Thymus (tissue), 11 donors: ENCODE results near the gene TMEM255B. TPM values are rescaled to one million over a fixed set of nuclear protein-coding genes. Genes with fewer than 3 reads are reported as not detected.

ENCODE experiments used
- DNase-seq, 9 donors: peaks; one replicate each; pipeline ENCODE4 v3.0.0-alpha.2; 2013; ENCODE audit warnings: low spot score in 9 of 9, low read depth in 6 of 9, missing footprints in 1 of 9
- H3K27ac ChIP-seq, 2 donors: one replicate each; pipeline ENCODE4 v1.5.1; 2013; ENCODE audit warnings: control low read depth in 1 of 2, low read depth in 1 of 2, low read length in 1 of 2, mild to moderate bottlenecking in 1 of 2, moderate library complexity in 1 of 2
- H3K27me3 ChIP-seq, 2 donors: one replicate each; pipeline ENCODE4 v1.5.1; 2013; ENCODE audit warnings: low read length in 1 of 2; ENCODE audit not compliant: control insufficient read depth in 2 of 2, insufficient read depth in 1 of 2
- H3K36me3 ChIP-seq, 2 donors: one replicate each; pipeline ENCODE4 v1.5.1; 2013; ENCODE audit warnings: low read length in 1 of 2, mild to moderate bottlenecking in 1 of 2, moderate library complexity in 1 of 2; ENCODE audit not compliant: control insufficient read depth in 2 of 2, insufficient read depth in 2 of 2
- H3K4me1 ChIP-seq, 2 donors: one replicate each; pipeline ENCODE4 v1.5.1; 2013; ENCODE audit warnings: low read length in 2 of 2; ENCODE audit not compliant: control insufficient read depth in 2 of 2, insufficient read depth in 2 of 2
- H3K4me3 ChIP-seq, 2 donors: one replicate each; pipeline ENCODE4 v1.5.1; 2013; ENCODE audit warnings: low read length in 2 of 2, control low read depth in 1 of 2, mild to moderate bottlenecking in 1 of 2
- H3K9me3 ChIP-seq, 2 donors: one replicate each; pipeline ENCODE4 v1.5.1; 2013; ENCODE audit warnings: low read length in 1 of 2, mild to moderate bottlenecking in 1 of 2; ENCODE audit not compliant: control insufficient read depth in 2 of 2, insufficient read depth in 1 of 2
- WGBS: extraction: QIAGEN DNeasy Blood & Tissue Kit; methylation state at CpG from one replicate; pipeline ENCODE4 v1.1.7; 2013; 5-methylcytosine and 5-hydroxymethylcytosine counted together
- polyA plus RNA-seq: library from polyadenylated mRNA; stranded (reverse); fragments of 200-250 nt; gene quantifications from one replicate; pipeline ENCODE4 v1.2.3, GENCODE V29; 2013
- total RNA-seq: library from RNA; stranded (reverse); fragments of 120-200 nt; gene quantifications from one replicate; pipeline ENCODE4 v1.2.4, GENCODE V29; 2013
- donor health status: healthy.

TMEM255B gene
- total and polyA plus RNA-seq, 2 donors = 0.61 to 7.2 TPM

GRCh38 chr13:113818700-113819295 lies 59.8 kb downstream of the TMEM255B start:
- DNase-seq = no peak
- Histone ChIP-seq H3K27ac (no peak overlapping the region), H3K9me3 (peaks cover 0 to 12% of the 10 kb centered on the region in 2 donors), H3K4me1 (peaks cover 4 to 17% of the 10 kb centered on the region in 2 donors), H3K36me3 (peaks cover 2 to 5% of the 10 kb centered on the region in 2 donors), H3K4me3 (no peak overlapping the region), H3K27me3 (peaks cover 0 to 13% of the 10 kb centered on the region in 2 donors)
- 97% methylated on average over 26 of the region's 26 CpGs for WGBS

- Histone ChIP-seq H3K4me1 (peaks cover 4 to 17% of the 10 kb centered on the region in 2 donors), H3K4me3 (no peak overlapping the region), H3K27me3 (peaks cover 0 to 13% of the 10 kb centered on the region in 2 donors), H3K9me3 (peaks cover 0 to 14% of the 10 kb centered on the region in 2 donors), H3K36me3 (peaks cover 2 to 5% of the 10 kb centered on the region in 2 donors), H3K27ac (no peak overlapping the region)
- no peak for DNase-seq
- WGBS = 97% methylated on average over 13 of the region's 13 CpGs
Observed at GRCh38 chr13:113819341-113819730, 60.3 kb downstream of the TMEM255B start.

GRCh38 chr13:113819731-113820715 lies 61.0 kb downstream of the TMEM255B start:
- 97% methylated on average over 52 of the region's 52 CpGs for whole genome bisulfite sequencing
- H3K9me3 ChIP-seq = peaks cover 0 to 17% of the 10 kb centered on the region in 2 donors
- no peak for DNase-seq
- H3K4me3 ChIP-seq = no peak overlapping the region
- peaks cover 0 to 13% of the 10 kb centered on the region in 2 donors for H3K27me3 ChIP-seq
- H3K4me1 ChIP-seq = peaks cover 4 to 17% of the 10 kb centered on the region in 2 donors
- peaks cover 2 to 5% of the 10 kb centered on the region in 2 donors for H3K36me3 ChIP-seq
- H3K27ac ChIP-seq = peak overlapping the region in 1 of 2 donors; percentile 25

GRCh38 chr13:113820813-113821651 lies 62.0 kb downstream of the TMEM255B start:
- Histone ChIP-seq H3K4me3 (no peak overlapping the region), H3K9me3 (peaks cover 0 to 23% of the 10 kb centered on the region in 2 donors), H3K36me3 (peaks cover 2 to 5% of the 10 kb centered on the region in 2 donors), H3K27ac (peak overlapping the region; percentile 11 to 58), H3K27me3 (peaks cover 0 to 9% of the 10 kb centered on the region in 2 donors), H3K4me1 (peaks cover 4 to 17% of the 10 kb centered on the region in 2 donors)
- DNase-seq = no peak
- 87% methylated on average over 54 of the region's 54 CpGs for WGBS

GRCh38 chr13:113821847-113822246 lies 62.8 kb downstream of the TMEM255B start:
- H3K36me3 ChIP-seq = peaks cover 2 to 5% of the 10 kb centered on the region in 2 donors
- no peak for DNase-seq
- peaks cover 0 to 12% of the 10 kb centered on the region in 2 donors for H3K4me1 ChIP-seq

GRCh38 chr13:113822266-113822665 lies 63.2 kb downstream of the TMEM255B start:
- H3K4me1 ChIP-seq = peaks cover 0 to 9% of the 10 kb centered on the region in 2 donors
- peaks cover 2 to 5% of the 10 kb centered on the region in 2 donors for H3K36me3 ChIP-seq
- WGBS = 98% methylated on average over 12 of the region's 12 CpGs
- DNase-seq = no peak
- peaks cover 0 to 23% of the 10 kb centered on the region in 2 donors for H3K9me3 ChIP-seq
- H3K27ac ChIP-seq = peak overlapping the region in 1 of 2 donors; percentile 40
- H3K4me3 ChIP-seq = no peak overlapping the region
- peaks cover 0 to 6% of the 10 kb centered on the region in 2 donors for H3K27me3 ChIP-seq

More at GRCh38 chr13:113821847-113822246, 62.8 kb downstream of the TMEM255B start:
- 97% methylated on average over 24 of the region's 24 CpGs for WGBS
- peak overlapping the region in 1 of 2 donors; percentile 58 for H3K27ac ChIP-seq
- H3K4me3 ChIP-seq = no peak overlapping the region
- H3K9me3 ChIP-seq = peaks cover 0 to 23% of the 10 kb centered on the region in 2 donors
- peaks cover 0 to 6% of the 10 kb centered on the region in 2 donors for H3K27me3 ChIP-seq

- DNase-seq = no peak
- peaks cover 2 to 5% of the 10 kb centered on the region in 2 donors for H3K36me3 ChIP-seq
- H3K27me3 ChIP-seq = peaks cover 0 to 6% of the 10 kb centered on the region in 2 donors
- no peak overlapping the region for H3K27ac ChIP-seq
- peaks cover 0 to 23% of the 10 kb centered on the region in 2 donors for H3K9me3 ChIP-seq
- H3K4me3 ChIP-seq = no peak overlapping the region
- WGBS = 95% methylated on average over 45 of the region's 45 CpGs
- peaks cover 0 to 9% of the 10 kb centered on the region in 2 donors for H3K4me1 ChIP-seq
Observed at GRCh38 chr13:113822956-113823744, 64.1 kb downstream of the TMEM255B start.

GRCh38 chr13:113823771-113824170 lies 64.7 kb downstream of the TMEM255B start:
- WGBS = 97% methylated on average over 19 of the region's 19 CpGs
- Histone ChIP-seq H3K36me3 (peaks cover 2 to 5% of the 10 kb centered on the region in 2 donors), H3K27ac (no peak overlapping the region), H3K4me1 (peaks cover 0 to 9% of the 10 kb centered on the region in 2 donors), H3K27me3 (peaks cover 0 to 6% of the 10 kb centered on the region in 2 donors), H3K9me3 (peaks cover 0 to 23% of the 10 kb centered on the region in 2 donors), H3K4me3 (no peak overlapping the region)
- DNase-seq = no peak
